ENCODE measurements around the gene SNRPD2. TPM values are rescaled to one million over a fixed set of nuclear protein-coding genes. Genes with fewer than 3 reads are reported as not detected.
A peak's percentile ranks its signal among the peaks of the same experiment; 100 is the strongest.

SNRPD2 gene
- total and polyA plus RNA-seq, 2 of the 8 experiments (the other 6 are each of a cell fraction or from before 2014, with no cell fraction given) = 645 to 759 TPM

GRCh38 chr19:45717131-45717982, 25.6 kb upstream of the SNRPD2 start (continued):
- TF ChIP-seq ZNF274 (IDR thresholded peaks at IDR 0.05; ENCODE audit: borderline replicate concordance, extremely low read depth, low read length) = no peak
- TF ChIP-seq PHF8 (conservative IDR thresholded peaks at IDR 0.05; ENCODE audit: low read depth, low read length) = peak; percentile 40
- TF ChIP-seq, protein P1, sequence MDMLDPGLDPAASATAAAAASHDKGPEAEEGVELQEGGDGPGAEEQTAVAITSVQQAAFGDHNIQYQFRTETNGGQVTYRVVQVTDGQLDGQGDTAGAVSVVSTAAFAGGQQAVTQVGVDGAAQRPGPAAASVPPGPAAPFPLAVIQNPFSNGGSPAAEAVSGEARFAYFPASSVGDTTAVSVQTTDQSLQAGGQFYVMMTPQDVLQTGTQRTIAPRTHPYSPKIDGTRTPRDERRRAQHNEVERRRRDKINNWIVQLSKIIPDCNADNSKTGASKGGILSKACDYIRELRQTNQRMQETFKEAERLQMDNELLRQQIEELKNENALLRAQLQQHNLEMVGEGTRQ (IDR thresholded peaks at IDR 0.05; ENCODE audit: low read length) = peak; percentile 89
- peak; percentile 10 for TF ChIP-seq SAP30 (IDR thresholded peaks at IDR 0.05; ENCODE audit: insufficient read depth, insufficient replicate concordance, low read length)
- no peak for TF ChIP-seq ASH2L (IDR thresholded peaks at IDR 0.05; ENCODE audit: low read length)
- TF ChIP-seq RAD21 (IDR thresholded peaks at IDR 0.05 in 1 of 2, conservative IDR thresholded peaks at IDR 0.05 in 1 of 2; ENCODE audit: low read depth in 2 of 2, low read length in 2 of 2) = no peak
- TF ChIP-seq RFX5 (IDR thresholded peaks at IDR 0.05; ENCODE audit: borderline replicate concordance, low read depth, low read length) = peak; percentile 46; the same call in 1 of the 2 replicates

All from H1 (cell line).